NCI-H1417 treated with DMSO at 0.1 percent for 48 hours (cell line): ENCODE results near the gene SERINC5.
"Not testable (repeated sequence)": the region's sequence is repeated elsewhere in the genome, so short reads cannot be mapped to it uniquely, and the experiment has no call there.

ENCODE experiments used
- DNase-seq: peaks from one replicate; lab custom pipeline; 2025; lab: John Stamatoyannopoulos, UW

SERINC5 gene

GRCh38 chr5:80170117-80170535, 85.7 kb downstream of the SERINC5 start:
- no peak for DNase-seq

- DNase-seq = no peak
Observed at GRCh38 chr5:80168388-80169028, 87.3 kb downstream of the SERINC5 start.

GRCh38 chr5:80165452-80165851, 90.4 kb downstream of the SERINC5 start:
- no peak for DNase-seq

GRCh38 chr5:80161165-80161564, 94.7 kb downstream of the SERINC5 start:
- no peak for DNase-seq

- DNase-seq = no peak
Observed at GRCh38 chr5:80160242-80160641, 95.6 kb downstream of the SERINC5 start.

- DNase-seq = no peak
Observed at GRCh38 chr5:80159133-80159815, 96.6 kb downstream of the SERINC5 start.

GRCh38 chr5:80156156-80156555, 99.7 kb downstream of the SERINC5 start:
- DNase-seq = no peak

- no peak for DNase-seq
Observed at GRCh38 chr5:80154749-80155148, 101.1 kb downstream of the SERINC5 start.

- DNase-seq = not testable (repeated sequence)
Observed at GRCh38 chr5:80154289-80154688, 101.6 kb downstream of the SERINC5 start.

- DNase-seq = no peak
Observed at GRCh38 chr5:80153586-80154126, 102.2 kb downstream of the SERINC5 start.

GRCh38 chr5:80152778-80153177, 103.1 kb downstream of the SERINC5 start:
- DNase-seq = no peak

- DNase-seq = no peak
Observed at GRCh38 chr5:80151890-80152289, 104.0 kb downstream of the SERINC5 start.

GRCh38 chr5:80150731-80151130, 105.1 kb downstream of the SERINC5 start:
- no peak for DNase-seq

GRCh38 chr5:80149161-80149609, 106.7 kb downstream of the SERINC5 start:
- no peak for DNase-seq

GRCh38 chr5:80147119-80147815, 108.6 kb downstream of the SERINC5 start:
- no peak for DNase-seq

GRCh38 chr5:80146046-80146445, 109.8 kb downstream of the SERINC5 start:
- no peak for DNase-seq

- no peak for DNase-seq
Observed at GRCh38 chr5:80143491-80143890, 112.4 kb downstream of the SERINC5 start.

- DNase-seq = no peak
Observed at GRCh38 chr5:80142996-80143395, 112.9 kb downstream of the SERINC5 start.

GRCh38 chr5:80141681-80142080, 114.2 kb downstream of the SERINC5 start:
- DNase-seq = no peak

GRCh38 chr5:80141147-80141671, 114.6 kb downstream of the SERINC5 start:
- DNase-seq = no peak

GRCh38 chr5:80140496-80140895, 115.4 kb downstream of the SERINC5 start:
- DNase-seq = no peak

GRCh38 chr5:80139466-80139972, 116.3 kb downstream of the SERINC5 start:
- no peak for DNase-seq
